ENCODE data around the gene TAF3.

TAF3 gene

GRCh38 chr10:8032558-8032957, 214.3 kb downstream of the TAF3 start:
- no peak for DNase-seq

- DNase-seq = no peak
Observed at GRCh38 chr10:8033812-8034465, 215.6 kb downstream of the TAF3 start.

- DNase-seq = no peak
Observed at GRCh38 chr10:8034466-8035005, 216.2 kb downstream of the TAF3 start.

GRCh38 chr10:8035006-8035640, 216.8 kb downstream of the TAF3 start:
- no peak for DNase-seq

- DNase-seq = no peak
Observed at GRCh38 chr10:8035641-8036470, 217.6 kb downstream of the TAF3 start.

- DNase-seq = no peak
Observed at GRCh38 chr10:8036506-8037198, 218.3 kb downstream of the TAF3 start.

- no peak for DNase-seq
Observed at GRCh38 chr10:8037199-8037801, 219.0 kb downstream of the TAF3 start.

GRCh38 chr10:8037941-8038894, 219.9 kb downstream of the TAF3 start:
- DNase-seq = no peak

GRCh38 chr10:8039321-8039881, 221.1 kb downstream of the TAF3 start:
- no peak for DNase-seq

GRCh38 chr10:8040651-8041050, 222.3 kb downstream of the TAF3 start:
- DNase-seq = no peak

GRCh38 chr10:8041284-8041991, 223.1 kb downstream of the TAF3 start:
- DNase-seq = no peak

GRCh38 chr10:8041992-8042720, 223.9 kb downstream of the TAF3 start:
- DNase-seq = no peak

GRCh38 chr10:8042721-8043568, 224.6 kb downstream of the TAF3 start:
- no peak for DNase-seq

GRCh38 chr10:8043569-8044306, 225.4 kb downstream of the TAF3 start:
- no peak for DNase-seq

- no peak for DNase-seq
Observed at GRCh38 chr10:8044331-8044907, 226.1 kb downstream of the TAF3 start.

All from hypothalamus (tissue), 51 donors.